Hepatocyte (in vitro differentiated cells): Measurements from ENCODE around the gene ITPR2. TPM values are rescaled to one million over a fixed set of nuclear protein-coding genes. Genes with fewer than 3 reads are reported as not detected.
"Not testable (repeated sequence)": the region's sequence is repeated elsewhere in the genome, so short reads cannot be mapped to it uniquely, and the experiment has no call there.

Source experiments
- DNase-seq: peaks from one replicate; pipeline ENCODE4 v3.0.0-alpha.2; 2016; ENCODE audit warnings: low spot score
- H2AFZ ChIP-seq: fragments of 200-600 bp; sonication (generic); 2 replicates; pipeline ENCODE4 v1.6.0; 2016; ENCODE audit warnings: antibody characterized with exemption, mild to moderate bottlenecking
- H3K27ac ChIP-seq: fragments of 200-600 bp; sonication (generic); 2 replicates; pipeline ENCODE4 v1.5.1; 2016; ENCODE audit warnings: mild to moderate bottlenecking
- H3K27me3 ChIP-seq: fragments of 200-600 bp; sonication (generic); 2 replicates; pipeline ENCODE4 v1.6.1; 2016
- H3K36me3 ChIP-seq: fragments of 200-600 bp; sonication (generic); replicated peaks from 2 replicates; pipeline ENCODE4 v1.5.1; 2016; ENCODE audit warnings: low read depth; ENCODE audit not compliant: insufficient read depth
- H3K4me1 ChIP-seq: fragments of 200-600 bp; sonication (generic); 2 replicates; pipeline ENCODE4 v1.5.1; 2016; ENCODE audit warnings: mild to moderate bottlenecking, moderate library complexity; ENCODE audit not compliant: insufficient read depth
- H3K4me2 ChIP-seq: fragments of 200-600 bp; sonication (generic); 2 replicates; pipeline ENCODE4 v1.6.0; 2016
- H3K4me3 ChIP-seq: fragments of 200-600 bp; sonication (generic); 2 replicates; pipeline ENCODE4 v1.5.1; 2016; ENCODE audit warnings: mild to moderate bottlenecking
- H3K79me2 ChIP-seq: fragments of 200-600 bp; sonication (generic); 2 replicates; pipeline ENCODE4 v1.6.0; 2017; ENCODE audit warnings: mild to moderate bottlenecking
- H3K9me2 ChIP-seq: fragments of 200-600 bp; sonication (generic); replicated peaks from 2 replicates; pipeline ENCODE4 v1.6.0; 2017; ENCODE audit warnings: mild to moderate bottlenecking; ENCODE audit not compliant: insufficient read depth
- H3K9me3 ChIP-seq: fragments of 200-600 bp; sonication (generic); 2 replicates; pipeline ENCODE4 v1.5.1; 2016; ENCODE audit warnings: low read depth, mild to moderate bottlenecking
- H4K20me1 ChIP-seq: fragments of 200-600 bp; sonication (generic); 2 replicates; pipeline ENCODE4 v1.6.0; 2016; ENCODE audit warnings: mild to moderate bottlenecking; ENCODE audit not compliant: insufficient read depth, poor library complexity, severe bottlenecking
- EZH2 ChIP-seq: fragments of 200-600 bp; sonication (generic); IDR thresholded peaks from 2 replicates; pipeline ENCODE4 v1.6.1; 2016; ENCODE audit warnings: antibody characterized with exemption, mild to moderate bottlenecking, borderline replicate concordance
- EZH2phosphoT487 ChIP-seq: fragments of 200-600 bp; sonication (generic); IDR thresholded peaks from one replicate; pipeline ENCODE4 v1.6.1; 2018; ENCODE audit warnings: antibody characterized with exemption, mild to moderate bottlenecking, low read depth, moderate library complexity; ENCODE audit not compliant: unreplicated experiment, severe bottlenecking
- WGBS: methylation state at CpG from one replicate; pipeline ENCODE4 v1.1.6; 2016; ENCODE audit warnings: low lambda C conversion rate; ENCODE audit errors: missing lambda C conversion rate; 5-methylcytosine and 5-hydroxymethylcytosine counted together
- polyA plus RNA-seq: library from polyadenylated mRNA; unstranded; fragments of >200 nt; fragmentation: Nextera tagmentation; extraction: Ambion mirVana; gene quantifications from 2 replicates; pipeline ENCODE4 v1.2.1, GENCODE V29; 2016
- total RNA-seq: library from RNA; depleted of rRNA; stranded (reverse); fragments of >200 nt; gene quantifications from 2 replicates; pipeline ENCODE4 v1.2.3, GENCODE V29; 2014
- TF ChIP-seq, protein P1 (sequence below): fragments of 200-600 bp; sonication (generic); IDR thresholded peaks from 2 replicates; pipeline ENCODE4 v1.5.1; 2016; ENCODE audit warnings: antibody characterized with exemption, mild to moderate bottlenecking; ENCODE audit not compliant: poor library complexity

ITPR2 gene
- total and polyA plus RNA-seq, 2 experiments from 2014 or later, result 22.0 to 51.4 TPM

DNA sequence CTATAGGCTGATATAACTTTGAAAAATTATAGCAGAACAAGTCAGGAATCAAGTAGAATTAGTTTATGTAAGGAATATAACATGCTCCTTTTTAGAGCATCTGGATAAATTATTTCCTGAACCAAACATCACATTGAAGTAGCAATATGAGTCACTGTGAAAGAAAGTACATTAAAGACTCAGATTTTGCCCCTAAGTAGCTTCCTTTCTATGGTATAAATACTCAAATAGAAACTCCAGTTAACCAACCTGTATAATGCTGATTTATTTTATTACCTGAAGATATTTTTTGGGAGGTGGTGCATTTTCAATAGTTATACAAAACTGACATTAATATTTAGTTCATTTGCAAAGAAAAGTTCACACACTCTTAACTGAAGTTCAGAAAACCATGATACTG lies 312.1 kb downstream of the ITPR2 start:
- no peaks in the 10 kb centered on the region for H3K9me2 ChIP-seq
- peaks cover 4% of the 10 kb centered on the region for H3K4me1 ChIP-seq
- no peak overlapping the region for H3K4me2 ChIP-seq
- H3K27me3 ChIP-seq, result no peaks in the 10 kb centered on the region
- H3K36me3 ChIP-seq, result no peaks in the 10 kb centered on the region
- no peak for DNase-seq
- H3K27ac ChIP-seq, result no peak overlapping the region
- H3K4me3 ChIP-seq, result no peak overlapping the region
- H3K9me3 ChIP-seq, result peaks cover 12% of the 10 kb centered on the region
- TF ChIP-seq, protein P1, sequence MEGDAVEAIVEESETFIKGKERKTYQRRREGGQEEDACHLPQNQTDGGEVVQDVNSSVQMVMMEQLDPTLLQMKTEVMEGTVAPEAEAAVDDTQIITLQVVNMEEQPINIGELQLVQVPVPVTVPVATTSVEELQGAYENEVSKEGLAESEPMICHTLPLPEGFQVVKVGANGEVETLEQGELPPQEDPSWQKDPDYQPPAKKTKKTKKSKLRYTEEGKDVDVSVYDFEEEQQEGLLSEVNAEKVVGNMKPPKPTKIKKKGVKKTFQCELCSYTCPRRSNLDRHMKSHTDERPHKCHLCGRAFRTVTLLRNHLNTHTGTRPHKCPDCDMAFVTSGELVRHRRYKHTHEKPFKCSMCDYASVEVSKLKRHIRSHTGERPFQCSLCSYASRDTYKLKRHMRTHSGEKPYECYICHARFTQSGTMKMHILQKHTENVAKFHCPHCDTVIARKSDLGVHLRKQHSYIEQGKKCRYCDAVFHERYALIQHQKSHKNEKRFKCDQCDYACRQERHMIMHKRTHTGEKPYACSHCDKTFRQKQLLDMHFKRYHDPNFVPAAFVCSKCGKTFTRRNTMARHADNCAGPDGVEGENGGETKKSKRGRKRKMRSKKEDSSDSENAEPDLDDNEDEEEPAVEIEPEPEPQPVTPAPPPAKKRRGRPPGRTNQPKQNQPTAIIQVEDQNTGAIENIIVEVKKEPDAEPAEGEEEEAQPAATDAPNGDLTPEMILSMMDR, result no peak
- TF ChIP-seq EZH2phosphoT487, result no peak
- no peaks in the 10 kb centered on the region for H4K20me1 ChIP-seq
- H2AFZ ChIP-seq, result no peak overlapping the region
- H3K79me2 ChIP-seq, result no peaks in the 10 kb centered on the region

DNA sequence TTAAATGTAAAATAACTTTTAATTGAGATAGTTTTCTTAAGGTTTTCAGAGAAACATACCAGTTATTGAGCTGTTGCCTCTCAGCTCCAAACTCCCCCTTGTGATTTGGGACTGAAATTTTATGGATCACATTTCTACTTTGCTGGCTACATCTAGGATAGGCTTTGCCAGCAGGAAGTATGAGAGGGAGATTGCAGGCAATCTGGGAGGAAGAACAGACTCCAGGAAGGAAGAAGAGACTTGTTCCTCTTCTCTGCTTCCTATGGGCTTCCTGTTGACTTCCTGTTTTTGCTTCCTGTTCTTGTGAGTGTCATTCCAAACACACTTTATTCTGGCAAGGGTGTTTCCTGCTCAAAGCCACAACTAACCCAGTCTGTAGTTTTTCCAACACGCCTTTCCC lies 312.9 kb downstream of the ITPR2 start:
- H4K20me1 ChIP-seq, result no peaks in the 10 kb centered on the region
- peaks cover 4% of the 10 kb centered on the region for H3K4me1 ChIP-seq
- no peak overlapping the region for H2AFZ ChIP-seq
- no peak overlapping the region for H3K27ac ChIP-seq
- no peaks in the 10 kb centered on the region for H3K9me2 ChIP-seq
- no peak for DNase-seq
- H3K9me3 ChIP-seq, result peaks cover 8% of the 10 kb centered on the region
- no peak overlapping the region for H3K4me2 ChIP-seq
- no peaks in the 10 kb centered on the region for H3K36me3 ChIP-seq
- H3K79me2 ChIP-seq, result no peaks in the 10 kb centered on the region
- 100% methylated on average over 1 of the region's 1 CpG for WGBS
- H3K27me3 ChIP-seq, result no peaks in the 10 kb centered on the region
- TF ChIP-seq EZH2, result no peak
- TF ChIP-seq, protein P1, result no peak
- TF ChIP-seq EZH2phosphoT487, result no peak
- no peak overlapping the region for H3K4me3 ChIP-seq

DNA sequence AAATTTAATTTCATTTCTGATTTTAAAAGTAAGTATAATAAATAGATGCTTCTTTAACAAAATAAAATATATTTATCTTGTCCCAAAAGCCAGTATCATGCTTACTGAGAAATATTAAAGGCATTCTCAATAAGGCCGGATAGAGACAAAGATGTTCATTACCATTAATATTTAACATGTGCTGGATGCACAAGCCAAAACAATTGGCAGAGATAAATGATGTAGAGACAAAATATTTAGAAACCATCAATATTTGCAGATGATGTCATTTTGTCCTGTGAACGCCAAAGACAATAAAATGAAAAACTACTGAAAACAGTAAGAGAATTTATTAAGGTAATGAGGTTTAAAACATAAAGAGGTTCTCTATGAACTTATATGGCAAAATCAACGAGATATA lies 313.5 kb downstream of the ITPR2 start:
- Histone ChIP-seq H3K36me3 (no peaks in the 10 kb centered on the region), H3K9me3 (peaks cover 2% of the 10 kb centered on the region), H3K27me3 (no peaks in the 10 kb centered on the region), H3K27ac (no peak overlapping the region), H3K4me3 (no peak overlapping the region), H3K9me2 (no peaks in the 10 kb centered on the region), H3K4me1 (peaks cover 4% of the 10 kb centered on the region), H4K20me1 (no peaks in the 10 kb centered on the region), H3K79me2 (no peaks in the 10 kb centered on the region), H2AFZ (no peak overlapping the region), H3K4me2 (no peak overlapping the region)
- TF ChIP-seq EZH2phosphoT487, result no peak
- TF ChIP-seq, protein P1, result no peak
- TF ChIP-seq EZH2, result no peak
- no peak for DNase-seq
- 95% methylated on average over 3 of the region's 3 CpGs for WGBS

DNA sequence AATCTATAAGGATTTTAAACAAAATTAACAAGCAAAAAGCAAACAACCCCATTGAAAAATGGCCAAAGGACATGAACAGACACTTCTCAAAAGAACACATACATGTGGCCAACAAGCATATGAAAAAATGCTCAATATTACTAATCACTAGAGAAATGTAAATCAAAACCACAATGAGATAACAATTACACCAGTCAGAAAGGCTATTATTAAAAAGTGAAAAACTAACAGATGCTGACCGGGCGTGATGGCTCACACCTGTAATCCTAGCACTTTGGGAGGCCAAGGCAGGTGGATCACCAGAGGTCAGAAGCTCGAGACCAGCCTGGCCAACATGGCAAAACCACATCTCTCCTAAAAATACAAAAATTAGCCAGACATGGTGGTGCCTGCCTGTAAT lies 315.7 kb downstream of the ITPR2 start:
- not testable (repeated sequence) for H3K79me2 ChIP-seq, H4K20me1 ChIP-seq, H3K4me1 ChIP-seq, H3K9me3 ChIP-seq, H3K4me3 ChIP-seq, DNase-seq, H2AFZ ChIP-seq, H3K9me2 ChIP-seq, H3K27ac ChIP-seq, H3K4me2 ChIP-seq, H3K27me3 ChIP-seq, H3K36me3 ChIP-seq
- WGBS, result 100% methylated on average over 3 of the region's 3 CpGs
